NCI-H1092 (cell line): Measurements from ENCODE around the gene C1orf210.
A peak's percentile ranks its signal among the peaks of the same experiment; 100 is the strongest.

Experiments used
- DNase-seq: peaks from one replicate; lab custom pipeline; 2025; lab: John Stamatoyannopoulos, UW

Gene C1orf210

DNA sequence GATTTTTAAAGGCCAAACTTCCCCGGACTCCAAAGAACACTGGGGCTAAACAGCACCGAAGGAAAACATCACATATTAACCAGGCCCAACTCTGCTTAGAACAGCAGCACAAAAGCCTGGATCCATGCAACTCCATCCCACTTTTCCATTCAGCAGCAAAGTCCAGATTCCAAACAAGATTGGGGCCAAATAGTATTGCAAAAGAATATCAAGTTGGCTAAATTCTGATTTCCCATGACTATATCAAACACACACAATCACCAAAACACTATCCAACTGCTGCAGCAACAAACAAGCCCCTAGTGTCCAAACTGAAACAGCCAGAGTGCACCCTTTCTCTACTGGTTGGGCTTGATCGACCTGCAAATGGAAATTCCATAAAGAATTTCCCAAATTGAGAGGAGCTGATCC, 35.0 kb downstream of the C1orf210 start:
- no peak for DNase-seq

DNA sequence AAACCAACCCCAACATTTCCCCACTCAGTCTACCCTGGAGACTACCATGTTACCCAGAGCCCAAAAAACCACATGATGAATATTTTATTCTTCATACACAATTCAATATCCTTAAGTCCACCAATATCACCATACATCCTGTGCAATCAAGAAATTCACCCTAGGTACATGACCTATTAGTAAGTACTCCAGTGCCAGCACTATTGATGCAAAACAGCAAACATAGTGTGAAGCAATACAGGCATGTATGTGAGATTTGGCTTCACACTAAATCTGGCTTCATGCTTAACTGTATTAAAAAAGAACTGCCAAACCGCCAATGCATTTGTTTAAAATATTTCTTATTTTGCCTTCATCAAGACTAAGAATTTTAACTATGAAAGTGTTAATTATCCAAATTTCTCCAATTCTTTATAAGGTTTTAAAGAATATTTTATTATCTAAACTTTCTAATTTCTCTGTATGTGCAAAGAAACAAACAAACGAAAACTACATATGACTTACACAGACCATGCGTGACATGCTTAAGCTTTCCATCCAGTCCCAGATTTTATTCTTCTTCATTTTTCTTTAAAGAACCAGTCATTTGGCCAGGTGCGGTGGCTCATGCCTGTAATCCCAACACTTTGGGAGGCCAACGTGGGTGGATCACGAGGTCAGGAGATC, 38.0 kb downstream of the C1orf210 start:
- no peak for DNase-seq

DNA sequence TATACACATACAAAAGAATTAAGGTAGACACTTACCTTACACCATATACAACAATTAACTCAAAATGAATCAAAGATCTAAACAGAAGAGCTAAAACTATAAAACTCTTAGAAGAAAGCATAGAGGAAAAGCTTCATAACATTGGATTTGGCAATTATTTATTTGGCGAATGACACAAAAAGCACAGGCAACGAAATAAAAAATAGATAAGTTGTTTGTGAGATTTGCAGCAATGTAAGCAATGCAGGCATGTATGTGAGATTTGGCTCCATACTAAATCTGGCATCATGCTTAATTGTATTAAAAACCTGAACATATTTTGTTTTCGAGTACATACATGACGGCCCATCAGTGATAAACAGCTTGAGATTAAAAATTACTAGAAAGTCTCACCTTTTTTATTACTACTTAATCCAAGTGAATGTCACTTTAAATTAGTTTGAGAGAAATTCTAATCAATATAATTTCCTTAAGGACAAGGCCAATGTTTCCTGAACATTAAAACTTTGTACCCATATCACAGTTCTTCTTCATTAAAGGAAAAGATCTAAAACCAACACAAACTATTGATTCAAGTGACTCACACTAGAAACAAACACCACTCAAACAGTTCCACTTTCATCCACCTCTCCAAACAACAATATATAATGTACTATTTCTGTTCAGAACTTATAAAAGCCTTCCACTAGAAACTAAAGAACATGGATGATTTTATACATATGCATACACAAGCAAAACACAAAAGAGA, 38.7 kb downstream of the C1orf210 start:
- DNase-seq = no peak

GRCh38 chr1:43243299-43243698, 42.1 kb downstream of the C1orf210 start:
- DNase-seq = no peak

GRCh38 chr1:43241413-43241836, 44.0 kb downstream of the C1orf210 start:
- no peak for DNase-seq

DNA sequence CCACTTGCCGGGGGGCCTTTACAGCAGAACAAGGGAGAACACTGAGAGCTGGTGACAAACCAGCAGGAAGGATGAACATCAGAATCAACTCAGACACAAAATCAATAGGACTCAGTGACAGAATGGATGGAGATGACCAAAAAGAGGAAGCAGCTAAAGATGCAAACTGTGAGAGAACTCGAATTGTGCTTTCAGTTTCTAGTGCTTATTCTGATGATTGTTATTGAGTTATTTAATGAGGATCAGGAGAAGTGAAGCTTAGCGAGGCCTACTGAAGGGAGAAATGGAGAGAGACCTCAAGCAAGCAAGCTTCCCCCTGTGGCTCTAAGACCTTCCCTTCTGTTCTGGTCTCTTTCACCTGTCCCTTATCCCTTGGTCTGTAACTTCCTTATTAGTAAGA, 45.9 kb downstream of the C1orf210 start:
- DNase-seq = no peak

DNA sequence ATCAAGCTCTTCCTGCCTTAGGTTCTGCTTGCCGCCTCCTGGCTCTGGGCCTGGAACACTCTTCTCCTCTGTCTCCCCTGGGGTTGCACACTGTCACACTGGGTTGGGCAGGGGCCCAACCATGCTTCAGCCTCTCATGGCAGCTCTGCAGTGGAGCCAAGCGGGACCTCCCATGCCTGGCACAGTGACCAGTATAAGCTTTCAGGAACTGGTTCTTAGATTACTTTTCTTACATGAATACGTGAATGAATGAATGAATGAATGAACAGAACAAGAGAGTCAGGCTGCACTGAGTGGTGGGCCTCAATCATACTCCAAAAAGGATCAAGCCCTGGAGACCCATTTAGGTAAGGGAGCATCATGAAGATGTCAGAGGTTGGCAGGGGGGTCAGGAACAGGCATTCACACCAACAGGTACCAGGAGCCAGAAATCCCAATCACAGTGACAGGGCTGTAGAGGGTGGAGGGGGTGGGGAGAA, 46.4 kb downstream of the C1orf210 start:
- no peak for DNase-seq

- peak; percentile 60 for DNase-seq
Observed at GRCh38 chr1:43238085-43238484, 47.3 kb downstream of the C1orf210 start.

DNA sequence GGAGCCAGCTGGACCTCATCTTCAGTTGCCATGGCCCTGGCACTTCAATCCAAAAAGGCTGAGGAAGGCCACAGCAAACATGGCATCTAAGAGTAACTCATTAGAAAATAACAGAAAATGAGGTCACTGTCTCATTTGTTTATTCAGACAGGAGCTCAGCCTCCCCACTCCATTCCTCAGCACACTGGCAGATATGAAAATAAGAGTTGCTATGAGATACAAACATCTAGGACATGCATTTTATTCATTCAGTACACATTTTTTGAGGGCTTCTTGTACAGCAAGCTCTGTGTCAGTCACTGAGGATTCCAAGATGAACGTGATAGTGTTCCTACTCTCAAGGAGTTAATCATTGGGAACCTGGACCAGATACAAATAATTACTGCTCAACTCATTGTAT, 48.3 kb downstream of the C1orf210 start:
- DNase-seq = no peak

DNA sequence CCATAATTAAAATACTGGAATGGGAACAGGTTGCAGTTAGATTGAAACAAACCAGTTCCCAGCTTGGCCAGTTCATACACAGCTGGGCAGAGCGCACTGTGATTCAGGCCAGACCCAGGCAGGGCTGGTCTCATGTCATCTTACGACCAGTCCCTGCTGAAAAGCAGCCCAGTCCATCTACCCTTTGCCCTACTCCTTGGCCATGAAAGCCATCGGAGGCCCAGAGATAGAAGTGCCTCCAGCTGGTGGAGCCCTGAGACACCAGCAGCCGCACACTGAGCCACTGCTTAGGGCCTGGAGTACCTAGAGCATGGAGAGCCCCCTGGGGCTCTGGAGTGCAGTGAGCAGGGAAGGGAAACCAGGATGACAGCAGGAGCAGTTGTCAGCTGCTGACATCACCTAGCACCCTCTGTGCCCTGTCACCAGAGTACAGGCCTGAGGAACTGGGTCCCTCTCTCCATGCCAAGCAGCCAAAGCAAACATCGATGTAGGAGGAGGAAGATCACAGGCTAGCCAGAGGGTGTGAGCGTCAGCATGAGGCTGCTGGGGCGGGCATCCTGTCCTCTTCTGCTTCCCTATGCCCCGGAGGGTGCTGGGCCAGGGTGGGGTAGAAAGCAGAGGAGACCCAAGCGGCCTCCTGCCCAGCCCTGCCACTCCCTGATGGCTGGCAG, 49.8 kb downstream of the C1orf210 start:
- no peak for DNase-seq

DNA sequence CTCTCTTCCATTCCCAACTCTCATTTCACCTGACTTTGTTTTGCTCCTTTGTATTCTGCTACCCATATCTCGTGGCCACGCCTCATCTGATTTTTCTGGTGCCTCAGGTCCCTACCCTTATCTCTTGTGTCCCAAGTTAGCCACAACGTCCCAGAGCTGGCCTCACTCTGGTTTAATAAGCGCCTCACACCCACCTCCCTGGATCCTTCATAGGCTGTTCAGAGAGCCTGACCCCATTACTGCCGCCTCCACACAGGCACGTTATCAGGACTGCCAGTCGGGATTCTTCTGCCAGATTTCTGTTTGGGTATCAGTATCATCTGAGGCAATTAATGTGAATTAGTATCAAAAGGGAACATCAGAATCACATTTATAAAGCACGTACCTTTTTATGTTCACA, 50.3 kb downstream of the C1orf210 start:
- DNase-seq = no peak

- no peak for DNase-seq
Observed at GRCh38 chr1:43234267-43234666, 51.1 kb downstream of the C1orf210 start.

- no peak for DNase-seq
Observed at GRCh38 chr1:43233631-43234030, 51.8 kb downstream of the C1orf210 start.

DNA sequence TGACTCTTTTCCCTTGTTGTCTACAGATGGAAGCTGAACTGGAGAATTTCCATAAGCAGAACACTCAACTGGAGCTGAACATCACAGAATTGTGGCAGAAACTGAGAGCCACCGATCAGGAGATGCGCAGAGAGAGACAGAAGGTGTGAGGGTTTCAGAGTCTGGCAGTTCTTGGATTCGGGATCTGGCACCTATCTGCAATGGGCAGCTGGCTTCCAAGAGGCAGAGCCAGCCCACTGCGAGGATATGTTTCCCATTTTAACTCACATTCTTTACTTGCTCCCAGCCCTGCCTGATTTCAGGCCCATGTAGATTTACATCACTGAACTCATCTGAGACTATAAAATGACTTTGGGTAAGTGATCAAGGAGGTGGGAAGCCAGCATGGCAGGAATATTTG, 52.9 kb downstream of the C1orf210 start:
- no peak for DNase-seq

GRCh38 chr1:43232074-43232473, 53.3 kb downstream of the C1orf210 start:
- no peak for DNase-seq
